Stimulated activated CD8-positive, alpha-beta memory T cell treated with anti-CD3 and anti-CD28 coated beads, Interleukin-15, amount 100 ng/mL, for 24 hours (primary cell): Measurements from ENCODE around the gene CAMTA1.

Source experiments
- DNase-seq: peaks from one replicate; pipeline ENCODE4 v3.0.0-alpha.2; 2020; ENCODE audit warnings: low read depth

CAMTA1 gene

GRCh38 chr1:7536891-7537591, 751.8 kb downstream of the CAMTA1 start:
- DNase-seq, result no peak

DNA sequence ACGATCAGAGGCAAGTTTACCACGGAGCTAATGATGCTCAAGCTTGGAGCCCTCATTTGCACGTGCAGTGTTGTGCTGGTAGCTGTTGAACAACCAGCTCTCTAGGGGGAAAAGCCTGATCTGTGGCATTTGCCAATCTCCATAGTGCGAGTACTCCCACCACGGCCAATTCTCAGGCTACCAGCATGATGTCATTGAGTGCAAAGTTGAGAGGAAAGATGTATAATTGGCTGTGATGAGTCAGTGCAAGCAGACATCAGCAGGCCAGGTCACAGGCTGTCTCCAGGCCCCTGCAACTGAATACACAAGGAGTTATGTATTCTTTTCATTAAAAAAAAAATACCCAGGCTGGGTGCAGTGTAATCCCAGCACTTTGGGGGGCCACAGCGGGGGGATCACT, 752.8 kb downstream of the CAMTA1 start:
- DNase-seq, result no peak

DNA sequence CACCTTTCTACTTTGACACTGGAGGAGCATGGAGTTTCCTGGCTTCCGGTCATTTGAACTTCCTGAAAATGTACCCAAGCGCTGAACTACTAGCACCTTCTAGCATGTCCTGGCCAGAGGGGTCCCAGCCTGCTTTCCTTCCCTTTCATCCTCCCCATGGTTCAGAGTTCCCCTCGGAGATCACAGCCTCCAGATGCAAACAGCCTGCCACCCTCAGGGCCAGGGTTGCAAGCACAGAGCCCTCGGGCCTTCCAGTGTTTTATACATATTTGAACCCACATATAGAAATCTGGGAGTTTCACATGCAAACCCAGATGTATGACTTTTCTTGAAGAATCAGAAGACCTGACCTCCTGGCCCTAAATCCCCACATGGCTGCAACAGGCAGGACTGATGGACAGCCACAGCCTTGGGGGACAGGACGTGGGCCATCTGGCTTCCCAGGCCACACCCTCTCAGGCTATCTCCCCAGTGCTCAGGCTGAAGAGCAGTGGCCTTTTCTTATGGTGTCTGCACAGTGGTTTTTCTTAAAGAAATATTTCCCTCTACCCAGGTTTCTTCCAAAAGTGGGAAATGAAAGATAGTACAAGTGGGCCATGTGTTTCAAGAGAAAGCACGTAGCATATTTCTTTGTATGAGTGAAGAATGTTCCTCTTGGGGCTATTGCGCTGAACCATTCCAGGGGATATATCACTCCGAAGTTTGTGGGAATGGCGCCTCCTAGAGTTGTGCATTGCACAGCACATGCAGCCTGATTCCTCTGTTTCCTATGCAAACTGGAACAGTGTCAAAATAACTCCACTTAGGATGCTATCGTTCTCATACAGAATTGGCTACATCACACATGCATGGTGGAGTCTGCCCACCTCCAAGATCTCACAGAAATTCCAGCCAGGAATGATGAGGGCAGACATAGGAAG, 753.9 kb downstream of the CAMTA1 start:
- DNase-seq, result no peak

DNA sequence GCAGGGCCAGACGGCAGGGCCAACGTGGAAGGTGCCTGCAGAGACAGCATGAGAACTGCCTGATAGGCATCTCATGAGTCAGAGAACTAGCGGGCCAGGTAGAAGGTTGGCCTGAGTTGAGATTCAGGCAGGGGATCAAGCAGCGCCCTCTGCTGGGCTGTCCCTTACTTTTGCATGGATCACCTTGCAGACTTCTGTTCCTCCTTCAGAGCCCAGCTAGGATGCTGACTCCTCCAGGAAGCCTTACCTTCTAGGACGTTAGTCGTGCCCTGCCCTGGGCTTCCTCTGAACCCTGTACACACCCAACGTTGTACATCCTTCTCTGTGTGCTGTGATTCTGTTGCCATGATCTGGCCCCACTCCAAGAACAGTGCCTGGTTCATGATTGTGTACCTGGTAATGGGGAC, 754.5 kb downstream of the CAMTA1 start:
- DNase-seq, result no peak

DNA sequence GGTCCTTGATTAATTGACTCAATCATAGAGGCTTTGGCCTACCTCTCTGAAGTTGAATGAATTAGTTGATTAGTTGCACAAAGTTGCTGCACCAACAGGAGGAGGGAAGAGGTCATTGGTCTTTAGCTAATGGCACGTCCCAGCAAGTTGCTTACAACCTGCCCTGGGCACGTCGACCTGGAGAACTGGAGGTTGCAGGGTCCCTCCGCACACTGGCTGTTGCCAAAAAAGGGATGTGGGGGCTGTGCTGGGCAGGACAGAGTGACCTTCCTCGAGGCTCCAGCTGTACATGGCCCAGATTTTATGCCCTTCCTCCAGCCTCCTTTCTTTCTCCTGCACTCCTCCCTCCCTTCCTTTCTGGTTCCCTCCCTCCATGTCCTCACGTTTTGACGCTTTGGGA, 755.6 kb downstream of the CAMTA1 start:
- no peak for DNase-seq

GRCh38 chr1:7541629-7542028, 756.4 kb downstream of the CAMTA1 start:
- no peak for DNase-seq

DNA sequence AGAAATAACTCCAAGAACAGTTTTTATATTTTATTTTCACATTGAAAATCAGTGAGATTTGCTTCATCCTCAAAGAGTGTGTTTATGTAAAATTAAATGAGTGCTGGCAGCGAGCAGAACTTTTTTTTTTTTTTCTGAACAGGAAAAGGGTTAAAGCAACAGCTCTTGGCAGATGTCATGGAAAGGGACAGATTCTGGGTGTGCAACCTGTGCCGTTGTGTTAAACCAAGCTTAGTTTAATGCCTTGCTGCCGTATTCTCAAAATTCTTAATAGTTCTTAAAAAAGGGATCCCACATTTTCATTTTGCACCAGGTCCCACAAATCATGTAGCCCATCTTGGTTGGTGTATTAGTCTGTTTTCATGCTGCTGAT, 758.5 kb downstream of the CAMTA1 start:
- DNase-seq, result no peak

DNA sequence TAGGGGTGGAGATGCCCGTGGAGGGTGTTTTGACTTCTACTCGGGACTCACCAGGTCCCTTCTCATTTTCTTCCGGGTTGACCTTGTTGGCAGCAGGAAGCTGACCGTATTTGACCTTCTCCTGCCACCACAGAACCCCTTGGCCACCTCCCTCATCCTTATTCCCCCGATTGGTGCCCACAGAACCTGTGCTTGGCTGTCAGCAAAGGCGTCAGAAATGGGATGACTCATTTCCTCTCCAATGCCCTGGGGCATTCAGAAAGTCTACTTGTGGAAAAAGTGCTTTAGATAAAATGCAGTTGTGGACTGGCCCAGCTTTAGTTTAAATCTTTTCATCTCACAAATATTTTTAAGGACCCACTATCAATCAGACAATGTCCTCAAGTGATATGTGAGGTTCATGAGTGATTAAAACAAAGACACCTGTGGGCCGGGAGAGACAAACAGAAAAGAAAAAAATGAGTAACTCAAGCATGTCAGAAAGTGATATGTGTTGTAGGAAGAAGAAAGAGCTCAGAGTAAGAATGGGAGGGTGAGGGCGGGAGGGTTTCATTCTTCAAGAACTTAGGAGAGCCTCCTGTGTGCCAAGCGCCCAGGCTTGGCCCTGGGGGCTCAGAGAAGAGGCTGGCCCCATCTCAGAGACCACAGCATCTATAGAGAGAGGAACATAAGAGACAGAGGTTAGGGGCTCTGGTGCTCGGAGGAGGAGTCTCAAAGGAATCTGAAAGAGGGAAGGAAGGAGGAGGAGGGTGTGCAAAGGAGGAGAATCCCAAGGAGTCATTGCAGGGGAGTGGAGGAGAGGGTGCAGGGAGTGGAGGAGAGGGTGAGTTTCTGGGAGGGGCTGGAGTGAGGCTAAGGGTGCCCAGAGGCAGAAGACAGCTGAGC, 764.3 kb downstream of the CAMTA1 start:
- no peak for DNase-seq

DNA sequence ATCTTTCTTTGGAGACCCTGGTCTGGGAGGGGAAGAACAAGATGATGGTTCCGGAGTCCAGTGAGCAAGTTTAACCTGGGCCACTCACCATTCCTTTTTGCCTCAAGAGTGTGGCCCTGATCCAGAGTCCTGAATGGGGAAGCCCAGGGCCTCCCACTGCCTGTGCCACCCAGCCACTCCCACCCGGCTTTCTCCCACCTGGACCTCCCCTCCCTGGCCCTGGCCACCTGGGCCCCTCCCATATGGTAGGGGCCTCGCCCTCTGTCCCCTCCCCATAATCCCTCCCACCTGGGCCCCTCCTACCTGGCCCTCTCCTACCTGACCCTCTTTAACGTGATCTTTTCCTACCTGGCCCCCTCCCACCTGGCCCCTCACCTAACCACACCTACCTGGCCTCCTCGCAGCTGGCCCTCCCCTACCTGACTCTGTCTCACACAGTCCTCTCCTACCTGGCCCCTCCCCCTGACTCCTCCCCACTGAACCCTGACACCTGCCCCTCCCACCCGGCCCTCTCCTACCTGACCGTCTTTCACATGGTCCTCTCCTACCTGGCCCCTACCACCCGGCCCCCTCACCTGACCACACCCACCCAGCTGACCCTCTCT, 765.1 kb downstream of the CAMTA1 start:
- no peak for DNase-seq

GRCh38 chr1:7550981-7551380, 765.7 kb downstream of the CAMTA1 start:
- no peak for DNase-seq

GRCh38 chr1:7551442-7551841, 766.2 kb downstream of the CAMTA1 start:
- DNase-seq, result no peak

DNA sequence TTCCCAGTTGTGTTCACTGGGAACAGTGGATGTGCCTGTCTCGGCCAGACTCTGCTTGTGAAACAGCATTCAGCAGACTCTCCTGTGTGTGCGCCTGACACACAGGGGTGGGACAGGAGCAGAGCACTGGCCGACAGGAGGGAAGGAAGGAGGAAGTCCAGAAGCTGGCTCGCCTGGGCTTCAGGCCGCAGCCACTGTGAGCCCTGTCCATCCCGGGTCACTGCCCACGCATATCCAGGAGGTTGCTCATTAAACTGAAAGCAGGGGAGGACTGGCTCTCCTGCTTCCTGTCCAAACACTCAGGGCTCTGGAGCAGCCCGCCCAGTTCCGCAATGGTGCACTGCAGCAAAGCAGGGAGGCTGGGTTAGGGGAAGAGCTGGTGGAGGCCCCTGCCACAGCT, 767.1 kb downstream of the CAMTA1 start:
- DNase-seq, result no peak

DNA sequence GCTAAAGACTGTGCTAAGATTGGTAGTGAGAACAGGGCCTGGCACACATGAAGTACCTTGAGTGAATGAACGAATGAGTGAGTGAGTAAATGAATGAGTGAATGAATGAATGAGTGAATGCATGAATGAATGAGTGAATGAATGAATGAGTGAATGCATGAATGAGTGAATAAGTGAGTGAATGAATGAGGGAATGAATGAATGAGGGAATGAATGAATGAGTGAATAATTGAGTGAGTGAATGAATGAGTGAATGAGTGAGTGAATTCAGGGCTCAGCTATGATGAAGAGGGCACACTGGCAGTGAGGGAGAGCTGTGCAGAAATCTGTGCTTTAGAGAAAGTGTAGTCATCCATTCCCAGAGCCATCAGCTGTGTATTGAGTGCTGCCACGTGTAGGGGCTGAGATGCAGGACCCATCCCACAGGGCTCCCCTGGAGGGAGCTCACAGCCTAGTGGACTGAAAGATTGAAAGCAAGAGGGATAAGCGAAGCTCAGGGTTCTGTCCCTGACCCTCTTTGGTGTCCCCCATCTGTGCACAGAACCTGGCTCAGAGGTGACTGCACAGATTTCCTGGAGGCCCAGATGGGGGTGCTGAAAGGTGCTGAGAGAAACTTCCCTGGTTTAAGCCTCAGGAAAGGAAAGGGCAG, 767.9 kb downstream of the CAMTA1 start:
- no peak for DNase-seq

DNA sequence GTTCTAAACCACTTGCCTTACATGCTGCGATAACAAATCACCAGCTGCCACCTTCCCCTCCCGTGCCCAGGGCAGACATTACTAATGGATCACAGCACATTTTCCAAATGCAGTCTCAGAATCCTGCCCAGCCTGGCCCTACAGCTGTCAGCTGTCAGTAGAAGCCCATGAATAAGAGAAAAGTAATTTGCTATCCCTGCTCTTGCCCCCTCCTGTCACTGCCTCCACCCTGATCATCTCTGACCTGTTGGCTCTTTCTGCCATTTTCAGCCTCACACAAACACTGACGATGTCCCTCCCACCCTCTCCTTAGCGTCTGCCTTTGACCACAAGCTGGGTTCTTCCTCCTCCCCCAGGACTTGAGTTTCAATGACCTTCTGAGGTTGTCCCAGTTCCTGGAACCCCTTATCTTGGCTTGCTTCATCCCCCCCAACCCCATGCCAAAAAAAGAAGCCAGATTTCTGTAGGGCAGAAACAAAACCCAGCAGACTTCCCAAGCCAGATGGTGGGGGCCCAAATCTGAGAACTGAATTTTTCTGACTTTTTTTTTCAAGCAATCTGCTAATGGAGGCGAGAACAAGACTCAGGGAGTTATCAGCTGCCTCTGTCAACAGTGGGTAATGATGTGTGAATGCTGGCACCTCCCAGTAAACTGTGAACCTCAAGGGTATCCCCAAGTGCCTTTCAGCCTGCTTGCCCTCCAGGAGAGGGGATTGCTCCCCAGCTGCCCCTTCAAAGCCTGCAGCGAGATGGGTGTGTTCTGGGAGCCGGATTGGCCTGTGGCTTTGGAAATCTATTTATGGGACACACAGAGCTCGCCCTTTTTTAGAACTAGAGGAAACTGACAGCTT, 769.4 kb downstream of the CAMTA1 start:
- no peak for DNase-seq

DNA sequence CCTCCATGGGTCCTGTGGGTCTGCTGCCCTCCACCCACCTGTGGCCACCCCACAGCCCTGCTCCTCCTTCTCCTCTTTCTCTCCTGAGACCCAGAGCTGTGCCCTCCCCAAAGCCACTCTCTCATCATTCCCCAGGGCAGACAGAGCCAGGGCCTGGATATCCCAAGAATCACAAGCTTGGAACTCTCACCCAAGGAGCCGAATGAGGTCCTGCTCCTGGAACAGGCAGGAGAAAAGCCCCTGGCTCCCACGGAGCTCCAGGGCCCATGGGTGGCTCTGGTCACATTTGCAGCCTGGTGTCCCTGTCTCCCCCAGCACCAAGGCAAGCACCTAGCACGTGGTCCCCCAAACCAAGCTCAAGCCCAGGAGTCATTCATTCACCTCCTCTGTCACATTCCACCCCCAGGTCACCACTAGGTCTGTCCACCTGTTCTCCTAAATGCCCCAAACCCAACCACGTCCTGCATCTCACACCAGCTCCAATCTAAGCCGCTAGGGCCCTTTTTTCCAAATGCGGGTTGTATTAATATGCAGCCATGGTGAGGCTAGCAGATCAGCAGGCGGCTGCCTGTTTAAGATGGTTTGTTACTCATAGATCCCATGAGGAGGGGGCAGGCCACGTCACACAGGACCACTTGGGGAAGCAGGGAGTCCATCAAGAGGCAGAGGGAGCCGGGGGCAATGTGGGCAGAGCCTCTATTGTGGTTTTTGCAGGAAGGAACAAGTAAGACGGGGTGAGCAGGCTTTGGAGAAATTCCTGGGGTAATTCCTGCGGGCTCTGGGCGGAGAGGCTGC, 770.3 kb downstream of the CAMTA1 start:
- DNase-seq, result no peak

GRCh38 chr1:7557301-7557891, 772.1 kb downstream of the CAMTA1 start:
- no peak for DNase-seq

DNA sequence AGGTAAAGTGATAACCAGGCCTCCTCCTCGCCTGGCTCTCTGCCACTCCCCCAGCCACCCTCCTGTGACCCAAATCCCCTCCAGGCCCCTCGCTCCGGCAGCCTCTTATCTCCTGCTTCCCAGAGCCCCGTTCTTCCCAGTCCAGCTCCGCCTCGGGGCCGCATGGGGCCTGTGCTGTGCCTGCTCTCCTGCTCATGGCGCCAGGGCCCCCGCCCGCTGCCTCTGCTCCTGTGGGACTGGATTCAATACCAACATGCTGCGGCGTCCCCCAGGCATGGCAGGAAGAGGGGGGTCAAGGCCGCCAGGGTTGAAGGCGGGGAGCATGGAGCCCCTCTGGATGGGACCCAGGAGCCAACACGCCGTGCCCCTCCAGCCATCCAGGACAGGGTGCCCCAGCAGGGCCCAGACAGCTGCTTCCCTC, 772.8 kb downstream of the CAMTA1 start:
- no peak for DNase-seq

- no peak for DNase-seq
Measured at GRCh38 chr1:7558481-7558880, 773.2 kb downstream of the CAMTA1 start.
